GM21390 (cell line): ENCODE data around the gene SYCP3.
"Not testable (repeated sequence)": the region's sequence is repeated elsewhere in the genome, so short reads cannot be mapped to it uniquely, and the experiment has no call there.

ENCODE experiments used
- ATAC-seq: cut with Tn5 transposase; IDR thresholded peaks from one replicate; pipeline ENCODE4 v1.9.1; 2021; ENCODE audit not compliant: unreplicated experiment

SYCP3 gene

GRCh38 chr12:101761350-101761749 lies 22.1 kb upstream of the SYCP3 start:
- no peak for ATAC-seq

- ATAC-seq = no peak
Observed at GRCh38 chr12:101759396-101760047, 20.3 kb upstream of the SYCP3 start.

DNA sequence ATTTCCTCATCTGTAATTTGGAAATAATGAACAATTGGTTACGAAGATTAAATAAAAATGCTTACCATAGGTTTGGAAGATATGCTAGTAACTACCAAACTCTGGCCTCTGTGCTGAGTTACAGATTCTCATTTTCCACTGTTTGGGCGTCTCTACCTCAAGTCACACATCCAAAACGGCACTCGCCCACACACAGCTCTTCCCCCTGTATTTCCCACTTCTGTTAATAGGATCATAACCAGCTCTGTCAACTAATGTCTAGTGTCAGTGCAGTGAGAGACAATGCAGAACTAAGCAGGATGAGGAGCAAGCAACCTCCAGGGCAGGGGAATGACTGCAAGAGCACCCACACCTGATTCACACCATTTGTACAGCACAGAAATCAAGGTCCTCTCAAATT lies 10.9 kb upstream of the SYCP3 start:
- no peak for ATAC-seq

DNA sequence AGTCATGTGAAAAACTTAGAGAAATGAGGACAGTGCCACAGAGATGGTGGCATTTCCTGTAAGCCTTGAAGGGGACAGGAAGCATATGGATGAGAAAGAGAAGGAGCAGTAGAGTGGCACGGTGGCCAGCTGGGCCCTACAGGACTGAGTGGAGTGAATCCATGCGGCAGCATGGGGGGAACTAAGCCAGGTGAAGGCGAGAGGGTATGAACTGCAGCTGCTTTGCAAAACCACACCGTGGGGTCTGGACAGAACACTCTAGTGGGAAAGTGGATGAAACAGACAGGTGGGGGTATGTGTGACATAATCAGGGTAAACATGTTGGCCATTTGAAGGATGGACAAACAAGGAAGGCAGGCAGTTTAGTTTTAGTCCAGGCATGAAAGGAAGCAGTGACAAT lies 10.4 kb upstream of the SYCP3 start:
- no peak for ATAC-seq

DNA sequence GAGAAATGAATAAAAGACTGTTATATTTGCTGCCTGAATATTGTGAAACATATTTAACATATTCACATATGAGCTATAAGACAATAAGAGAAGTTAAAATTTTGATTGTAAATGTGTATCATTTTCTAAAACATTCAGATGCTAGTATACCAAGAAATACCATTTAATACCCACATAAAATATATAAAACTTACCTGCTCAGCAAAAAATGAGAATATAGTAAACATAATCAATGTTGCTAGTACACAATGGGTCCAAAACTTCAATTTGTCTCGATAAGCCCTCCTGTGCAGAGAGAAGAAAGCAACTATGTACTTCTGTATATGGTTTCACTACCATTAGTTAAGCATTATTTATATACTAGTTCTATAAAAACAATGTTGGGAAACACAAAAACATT lies 9.6 kb upstream of the SYCP3 start:
- no peak for ATAC-seq

DNA sequence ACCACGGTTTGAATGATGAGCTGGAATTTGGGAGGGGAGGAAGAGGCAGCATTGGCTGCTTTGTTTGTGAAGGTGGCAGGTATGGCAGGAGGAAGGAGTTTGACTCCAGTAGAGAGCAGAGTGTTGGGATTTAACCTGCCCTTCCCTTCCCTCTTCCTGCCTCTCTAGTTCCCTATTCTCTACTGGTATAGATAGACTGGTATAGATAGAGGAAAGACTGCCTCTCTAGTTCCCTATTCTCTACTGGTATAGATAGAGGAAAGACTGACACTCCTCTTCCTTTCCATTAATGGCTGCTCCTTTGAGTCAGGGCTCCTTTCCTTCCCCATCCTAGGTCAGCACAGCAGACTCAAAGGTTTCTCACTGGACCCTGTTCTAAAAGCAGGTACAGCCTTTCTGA lies 8.4 kb upstream of the SYCP3 start:
- ATAC-seq = no peak

DNA sequence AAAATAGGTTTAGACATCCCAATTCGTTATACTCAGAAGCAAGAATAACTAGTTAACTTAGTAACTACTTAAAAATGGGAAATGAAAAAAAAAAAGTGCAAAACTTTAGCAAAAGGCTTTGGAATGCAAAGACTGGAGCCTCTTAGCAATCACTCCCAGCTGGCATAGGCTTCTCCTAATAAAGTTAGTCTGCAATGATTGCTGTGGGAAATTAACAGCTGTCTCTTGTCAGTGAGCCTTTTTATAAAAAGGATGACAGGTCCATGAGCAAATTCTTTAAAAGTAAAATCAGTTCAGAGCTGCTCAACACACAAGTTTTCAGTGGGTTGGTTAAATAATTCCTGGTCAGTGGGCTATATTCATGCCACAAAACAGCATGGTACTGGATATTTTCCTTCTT lies 7.4 kb upstream of the SYCP3 start:
- ATAC-seq = no peak

GRCh38 chr12:101746196-101746595 lies 6.9 kb upstream of the SYCP3 start:
- no peak for ATAC-seq

DNA sequence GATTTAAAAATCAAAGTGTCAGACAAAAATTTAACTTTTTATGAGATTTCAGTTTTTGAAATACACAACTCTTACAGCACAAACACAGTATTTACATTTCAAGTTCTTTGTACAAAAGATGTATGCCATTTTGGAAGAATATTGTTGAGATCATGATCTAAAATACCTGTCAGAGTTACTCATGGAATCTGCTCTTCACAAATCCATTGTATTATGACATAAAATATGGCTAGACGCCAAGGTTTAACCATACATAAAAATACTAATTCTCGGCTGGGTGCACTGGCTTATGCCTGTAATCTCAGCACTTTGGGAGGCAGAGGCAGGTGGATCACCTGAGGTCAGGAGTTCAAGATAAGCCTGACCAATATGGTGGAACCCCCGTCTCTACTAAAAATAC lies 6.2 kb upstream of the SYCP3 start:
- no peak for ATAC-seq

GRCh38 chr12:101743724-101744472 lies 4.6 kb upstream of the SYCP3 start:
- peak; percentile 97 for ATAC-seq

DNA sequence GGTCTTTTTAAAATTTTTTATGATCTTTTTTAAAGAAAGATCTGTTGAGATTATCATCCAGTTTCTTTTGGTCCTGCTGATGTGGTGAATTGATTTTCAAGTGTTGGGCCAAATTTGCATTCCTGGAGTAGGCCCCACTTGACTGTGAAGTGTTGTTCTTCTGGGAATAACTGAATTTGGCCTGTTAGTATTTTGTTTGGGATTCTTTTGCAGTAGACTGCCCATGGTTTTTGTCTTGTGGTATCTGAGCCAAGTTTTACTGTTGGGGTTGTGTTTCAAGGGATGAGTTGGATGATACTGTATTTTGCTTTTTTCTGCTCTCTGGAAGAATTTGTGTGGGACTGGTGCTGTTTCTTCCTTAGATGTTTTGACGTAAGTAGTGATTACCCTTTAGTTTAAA lies 4.0 kb upstream of the SYCP3 start:
- peak; percentile 5 for ATAC-seq

DNA sequence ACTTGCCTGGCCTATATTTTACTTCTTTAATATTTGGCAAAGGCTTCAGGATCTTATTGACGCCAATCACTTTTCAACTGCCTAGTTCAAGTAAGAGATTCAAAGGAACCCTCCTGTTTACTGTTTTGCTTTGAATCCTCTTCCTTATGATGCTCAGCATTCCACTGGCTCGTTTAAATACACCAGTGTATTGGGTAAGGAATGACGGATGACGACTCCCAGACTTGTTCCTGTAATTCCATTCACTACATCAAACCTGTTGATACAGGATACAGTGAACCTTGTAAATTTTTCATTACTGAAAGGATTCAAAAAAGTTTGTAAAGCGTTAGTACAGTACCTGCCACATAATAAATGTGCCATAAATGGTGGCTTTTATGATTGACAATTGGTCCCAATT lies 1.7 kb upstream of the SYCP3 start:
- ATAC-seq = no peak

GRCh38 chr12:101740566-101740965 lies 1.3 kb upstream of the SYCP3 start:
- no peak for ATAC-seq

DNA sequence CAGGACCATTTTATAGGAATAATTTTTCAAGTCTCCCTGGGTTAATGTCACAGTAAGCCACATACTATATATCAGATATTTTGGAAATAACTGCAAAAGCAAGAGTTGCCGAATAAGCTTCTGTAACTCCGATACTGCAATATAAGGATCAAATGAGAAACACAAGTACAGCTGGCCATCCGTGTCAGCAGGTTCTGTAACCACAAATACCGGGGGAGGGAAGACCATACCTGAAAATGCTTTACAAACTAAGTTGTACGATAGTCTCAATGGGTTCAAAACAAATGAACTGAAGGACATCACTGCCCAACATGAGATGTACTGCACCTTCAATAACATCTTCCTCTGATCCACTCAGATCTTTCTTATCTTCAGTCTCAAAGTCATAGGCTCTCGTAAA lies 1.8 kb downstream of the SYCP3 start:
- ATAC-seq = no peak

GRCh38 chr12:101734482-101734881 lies 4.8 kb downstream of the SYCP3 start:
- ATAC-seq = not testable (repeated sequence)

GRCh38 chr12:101733166-101733565 lies 6.1 kb downstream of the SYCP3 start:
- ATAC-seq = no peak

DNA sequence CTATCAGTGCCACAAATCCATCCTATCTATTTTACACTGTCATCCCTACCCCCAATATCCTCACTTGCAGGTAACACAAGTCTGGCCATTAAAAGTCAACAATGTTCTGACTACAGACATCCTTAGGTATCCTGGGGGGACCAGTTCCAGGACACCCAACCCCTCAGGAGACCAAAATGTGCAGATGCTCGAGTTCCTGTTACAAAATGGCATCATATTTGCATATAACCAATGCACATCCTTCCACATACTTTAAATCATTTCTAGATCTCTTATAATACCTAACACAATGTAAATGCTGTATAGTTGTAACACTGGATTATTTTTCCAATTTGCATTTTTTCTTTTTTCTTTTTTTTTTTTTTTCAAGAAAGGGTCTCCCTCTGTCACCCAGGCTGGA lies 6.9 kb downstream of the SYCP3 start:
- ATAC-seq = no peak

GRCh38 chr12:101729842-101730241 lies 9.4 kb downstream of the SYCP3 start:
- ATAC-seq = no peak

DNA sequence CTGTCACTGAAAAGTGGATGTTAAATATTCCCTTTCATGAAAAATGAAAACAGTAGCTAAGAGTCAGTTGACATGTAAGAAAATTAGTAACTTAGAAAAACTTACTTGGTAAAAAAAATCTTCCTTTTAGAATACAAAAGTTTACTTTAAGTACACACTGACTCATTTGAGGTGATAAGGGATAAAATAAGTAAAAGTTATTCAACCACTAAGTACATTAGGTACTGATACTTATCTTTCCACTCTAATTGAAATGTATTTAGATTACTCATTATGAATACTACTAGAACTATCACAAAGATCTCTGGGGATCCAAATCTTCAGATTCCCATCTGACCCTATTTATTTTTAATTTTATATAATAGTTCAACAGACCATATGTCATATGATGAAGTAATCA lies 12.2 kb downstream of the SYCP3 start:
- no peak for ATAC-seq

DNA sequence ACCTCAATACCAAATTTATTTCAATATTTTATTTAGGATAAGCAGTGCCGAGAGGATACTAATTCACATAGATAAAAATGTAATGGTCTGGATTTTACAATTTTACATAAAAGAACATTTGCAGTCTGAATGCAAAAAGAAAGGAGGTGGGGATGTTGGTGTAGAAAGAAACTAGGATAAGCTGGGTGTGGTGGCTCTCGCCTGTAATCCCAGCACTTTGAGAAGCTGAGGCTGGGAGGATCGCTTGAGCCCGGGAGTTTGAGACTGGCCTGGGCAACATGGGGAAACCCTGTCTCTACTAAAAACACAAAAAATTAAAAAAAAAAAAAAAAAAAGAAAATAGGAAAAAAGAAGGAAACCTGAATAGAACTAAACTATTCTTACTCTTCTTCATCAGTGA lies 16.9 kb downstream of the SYCP3 start:
- no peak for ATAC-seq

- ATAC-seq = no peak
Observed at GRCh38 chr12:101720118-101720517, 19.1 kb downstream of the SYCP3 start.

- no peak for ATAC-seq
Observed at GRCh38 chr12:101719566-101719965, 19.7 kb downstream of the SYCP3 start.
